ENCODE data around the gene GRB10.

DNA sequence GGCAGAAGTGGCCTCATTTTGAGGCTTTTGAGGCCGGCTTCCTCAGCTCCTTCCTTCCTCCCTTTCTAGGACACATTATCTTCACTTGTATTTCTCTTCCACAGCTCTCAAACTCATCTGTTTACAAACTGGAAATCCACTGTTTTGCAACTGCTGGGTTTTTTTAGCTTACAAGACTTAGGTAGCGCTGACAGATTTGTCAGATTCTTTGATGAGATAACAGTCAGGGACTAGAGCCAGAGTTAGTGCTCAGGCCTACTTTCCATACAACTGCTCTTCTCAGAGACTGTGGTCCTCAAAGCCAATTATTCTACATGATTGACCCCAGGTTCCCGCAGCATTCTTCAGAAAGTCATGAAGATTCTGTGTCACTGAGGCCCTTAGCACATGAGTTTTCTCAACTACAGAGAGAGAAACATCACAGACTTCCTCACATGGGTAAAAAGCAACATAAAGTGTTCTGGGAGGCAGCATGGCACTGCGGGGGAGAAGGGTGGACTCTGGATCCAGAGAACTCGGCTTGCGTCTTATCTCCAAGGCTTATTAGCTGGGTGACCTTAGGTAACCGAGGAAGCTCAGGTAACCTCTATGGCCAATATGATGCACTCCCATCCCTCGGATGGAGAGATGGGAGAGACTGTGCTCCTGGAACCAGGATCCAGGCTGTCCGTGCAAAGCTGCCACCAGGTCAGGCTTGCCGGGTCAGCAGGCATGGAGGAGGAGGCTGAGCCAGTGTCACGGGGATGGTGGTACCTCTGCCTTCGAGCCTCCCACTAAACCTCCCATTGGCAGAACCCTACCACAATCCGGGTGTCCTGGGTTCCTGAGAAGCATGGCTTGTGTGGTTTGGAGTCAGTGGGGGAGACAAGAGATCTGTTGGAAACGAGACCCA, 228.0 kb downstream of the GRB10 start:
- TF ChIP-seq POLR2A (IDR thresholded peaks at IDR 0.05): no peak
- TF ChIP-seq, protein P1, sequence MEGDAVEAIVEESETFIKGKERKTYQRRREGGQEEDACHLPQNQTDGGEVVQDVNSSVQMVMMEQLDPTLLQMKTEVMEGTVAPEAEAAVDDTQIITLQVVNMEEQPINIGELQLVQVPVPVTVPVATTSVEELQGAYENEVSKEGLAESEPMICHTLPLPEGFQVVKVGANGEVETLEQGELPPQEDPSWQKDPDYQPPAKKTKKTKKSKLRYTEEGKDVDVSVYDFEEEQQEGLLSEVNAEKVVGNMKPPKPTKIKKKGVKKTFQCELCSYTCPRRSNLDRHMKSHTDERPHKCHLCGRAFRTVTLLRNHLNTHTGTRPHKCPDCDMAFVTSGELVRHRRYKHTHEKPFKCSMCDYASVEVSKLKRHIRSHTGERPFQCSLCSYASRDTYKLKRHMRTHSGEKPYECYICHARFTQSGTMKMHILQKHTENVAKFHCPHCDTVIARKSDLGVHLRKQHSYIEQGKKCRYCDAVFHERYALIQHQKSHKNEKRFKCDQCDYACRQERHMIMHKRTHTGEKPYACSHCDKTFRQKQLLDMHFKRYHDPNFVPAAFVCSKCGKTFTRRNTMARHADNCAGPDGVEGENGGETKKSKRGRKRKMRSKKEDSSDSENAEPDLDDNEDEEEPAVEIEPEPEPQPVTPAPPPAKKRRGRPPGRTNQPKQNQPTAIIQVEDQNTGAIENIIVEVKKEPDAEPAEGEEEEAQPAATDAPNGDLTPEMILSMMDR (IDR thresholded peaks at IDR 0.05): no peak

All from Peyer's patch (tissue), 4 donors.